H4 (cell line): ENCODE data around the gene SND1. TPM values are rescaled to one million over a fixed set of nuclear protein-coding genes. Genes with fewer than 3 reads are reported as not detected.
"Not testable (repeated sequence)": the region's sequence is repeated elsewhere in the genome, so short reads cannot be mapped to it uniquely, and the experiment has no call there.

Experiments
- DNase-seq: peaks from one replicate; pipeline ENCODE4 v3.0.0-alpha.2; 2015; ENCODE audit warnings: low spot score
- total RNA-seq: library from RNA; depleted of rRNA; stranded (reverse); fragments of >200 nt; shearing (Covaris generic); gene quantifications from 2 replicates; pipeline ENCODE4 v1.2.3, GENCODE V29; 2014

The SND1 gene
- total RNA-seq, 1 experiment from 2014 or later, result 153 TPM

DNA sequence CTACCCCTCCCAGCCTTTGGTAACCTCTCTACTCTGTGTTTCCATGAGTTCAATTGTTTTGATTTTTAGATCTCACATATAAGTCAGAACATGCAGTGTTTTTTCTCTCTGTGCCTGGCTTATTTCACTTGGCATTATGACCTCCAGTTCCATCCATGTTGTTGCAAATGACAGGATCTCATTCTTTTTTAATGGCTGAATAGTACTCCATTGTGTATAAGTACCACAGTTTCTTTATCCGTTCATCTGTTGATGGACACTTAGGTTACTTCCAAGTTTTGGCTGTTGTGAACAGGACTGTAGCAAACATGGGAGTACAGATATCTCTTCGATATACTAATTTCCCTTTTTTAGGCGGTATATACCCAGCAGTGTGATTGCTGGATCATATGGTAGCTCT, 237.7 kb downstream of the SND1 start:
- no peak for DNase-seq

DNA sequence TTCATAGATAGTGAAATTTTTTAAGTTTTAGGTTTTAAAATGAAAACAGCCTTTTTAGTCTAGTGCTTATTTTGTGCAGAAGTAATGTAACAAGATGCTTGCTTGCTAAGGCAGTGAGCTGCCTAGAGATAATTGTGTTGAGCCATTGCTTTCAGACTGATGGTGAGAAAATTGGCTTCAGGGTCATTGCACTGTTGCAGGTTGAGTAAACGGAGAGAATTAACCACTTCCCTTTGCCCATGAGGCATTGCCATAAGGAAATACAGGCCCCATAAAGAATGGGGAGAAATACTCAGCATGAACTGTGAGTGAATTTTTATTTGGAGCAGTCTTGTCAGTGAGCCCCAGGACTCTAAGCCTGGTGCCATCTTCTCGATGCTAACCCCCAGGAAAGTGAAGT, 238.7 kb downstream of the SND1 start:
- no peak for DNase-seq

DNA sequence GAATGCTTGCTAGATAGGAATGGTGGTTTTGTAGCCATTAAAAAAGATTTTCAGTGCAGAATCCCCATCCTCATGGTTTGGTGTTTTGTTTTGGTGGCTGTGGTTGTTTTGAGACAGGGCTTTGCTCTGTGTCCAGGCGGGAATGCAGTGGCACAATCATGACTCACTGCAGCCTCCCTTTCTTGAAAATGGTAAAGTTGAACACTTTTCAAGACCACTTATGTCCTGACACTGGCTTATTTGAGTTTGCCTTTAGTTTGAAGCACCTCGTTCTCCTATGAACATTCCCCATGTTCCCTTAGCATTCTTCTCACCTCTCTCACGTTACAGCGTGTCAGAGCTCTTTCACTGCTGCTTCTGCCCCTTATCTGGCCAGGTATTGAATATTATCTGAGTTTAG, 239.2 kb downstream of the SND1 start:
- no peak for DNase-seq

DNA sequence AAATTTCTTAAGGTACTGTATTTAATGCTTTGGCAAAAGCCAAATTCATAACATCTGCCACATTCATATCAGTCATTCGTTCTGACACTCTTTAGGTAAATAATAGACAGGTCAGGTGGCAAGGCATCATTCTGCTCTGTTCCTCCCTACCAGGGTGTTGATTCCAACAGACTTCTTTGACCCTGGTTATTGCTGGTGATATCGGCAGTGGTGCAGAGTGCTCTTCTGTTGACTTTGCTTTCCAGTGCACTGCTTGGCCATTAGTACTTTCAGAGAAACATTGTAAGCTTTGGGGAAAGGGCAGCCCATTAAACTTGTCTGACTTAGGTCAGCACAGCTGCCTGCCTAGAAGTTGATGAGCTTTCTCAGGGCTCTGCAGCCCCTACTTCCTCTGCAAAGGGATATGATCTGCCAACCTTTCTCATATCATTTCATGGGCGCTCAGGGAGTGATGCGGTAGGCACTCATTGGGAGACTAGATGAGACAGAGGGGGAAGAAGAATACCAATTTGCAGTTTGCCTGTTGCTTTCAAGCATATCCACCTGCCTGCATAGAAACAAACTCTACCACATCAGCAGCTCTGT, 240.0 kb downstream of the SND1 start:
- no peak for DNase-seq

DNA sequence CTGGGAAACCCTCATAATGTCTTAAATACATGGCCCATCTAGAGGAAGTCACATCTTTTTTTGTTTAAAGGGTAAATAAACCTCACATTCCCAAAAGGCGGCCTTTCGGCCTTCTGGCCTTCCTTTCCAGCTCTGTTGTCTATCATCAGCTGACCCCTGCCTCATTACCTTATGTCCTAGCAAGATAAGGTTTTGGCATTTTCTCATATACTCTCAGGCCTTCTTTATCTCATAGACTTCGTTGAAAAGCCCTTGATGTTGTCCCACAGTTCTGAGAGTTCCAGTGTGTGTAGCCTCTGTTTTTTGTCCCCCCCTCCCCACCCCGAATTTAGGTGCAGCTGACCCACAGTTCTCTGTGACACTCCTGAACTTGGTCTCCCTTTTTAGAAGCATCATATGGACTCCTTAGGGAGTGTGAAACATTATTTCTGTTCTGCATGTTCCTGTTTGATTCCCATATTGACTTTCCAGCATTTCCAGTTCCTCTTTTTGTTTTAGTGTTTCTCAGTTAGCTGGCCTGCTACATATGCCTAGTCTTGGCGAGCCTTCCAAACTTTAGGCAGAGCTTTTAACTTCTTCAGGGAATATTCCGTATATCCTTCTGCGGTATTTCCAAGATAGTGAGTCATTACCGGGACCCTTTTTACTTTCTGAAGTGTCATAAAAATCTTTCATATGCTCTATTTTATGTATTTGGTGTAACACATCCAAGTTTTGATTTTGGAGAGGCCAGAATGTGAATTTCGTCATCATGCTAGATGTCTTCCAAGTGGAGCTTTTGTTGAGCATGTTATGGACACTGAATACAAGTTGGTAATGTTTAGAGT, 240.7 kb downstream of the SND1 start:
- DNase-seq, result no peak

DNA sequence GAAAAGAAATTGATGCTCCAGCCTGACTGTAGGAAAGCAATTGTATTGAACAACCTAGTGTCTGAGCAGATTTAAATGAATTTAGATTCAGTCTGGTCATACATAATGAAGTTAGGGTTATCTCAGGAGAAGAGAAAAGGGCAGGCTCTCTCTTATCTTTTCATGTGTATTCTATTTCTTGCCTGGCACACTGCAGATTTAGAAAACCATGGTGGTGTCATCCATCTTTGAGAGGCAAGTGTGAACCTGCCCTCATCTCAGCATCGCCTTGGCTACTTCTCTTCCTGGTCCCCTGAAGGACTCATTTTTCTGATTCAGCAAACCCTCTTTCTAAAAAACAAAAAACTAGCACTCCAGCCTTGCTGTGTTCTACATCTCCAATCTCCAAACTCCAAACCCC, 241.6 kb downstream of the SND1 start:
- DNase-seq, result no peak

DNA sequence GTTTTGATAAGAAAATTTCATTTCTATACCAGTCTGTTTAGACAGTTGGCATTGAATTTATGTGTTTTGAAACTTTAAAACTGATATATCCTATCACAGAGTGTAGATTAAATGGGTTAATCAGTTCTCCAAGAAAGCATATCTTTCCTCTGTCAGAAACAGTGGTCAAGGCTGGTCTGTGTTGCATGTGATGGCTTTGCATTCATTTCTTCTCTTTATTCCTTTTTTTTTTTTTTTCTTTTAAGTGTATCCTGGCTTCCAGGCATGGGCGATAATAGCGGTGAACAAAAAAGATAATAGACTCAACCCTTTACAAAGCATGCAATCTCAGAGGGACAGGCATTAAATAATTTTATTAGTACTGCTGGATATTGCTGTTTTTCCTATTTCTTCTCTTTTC, 242.6 kb downstream of the SND1 start:
- DNase-seq, result no peak

DNA sequence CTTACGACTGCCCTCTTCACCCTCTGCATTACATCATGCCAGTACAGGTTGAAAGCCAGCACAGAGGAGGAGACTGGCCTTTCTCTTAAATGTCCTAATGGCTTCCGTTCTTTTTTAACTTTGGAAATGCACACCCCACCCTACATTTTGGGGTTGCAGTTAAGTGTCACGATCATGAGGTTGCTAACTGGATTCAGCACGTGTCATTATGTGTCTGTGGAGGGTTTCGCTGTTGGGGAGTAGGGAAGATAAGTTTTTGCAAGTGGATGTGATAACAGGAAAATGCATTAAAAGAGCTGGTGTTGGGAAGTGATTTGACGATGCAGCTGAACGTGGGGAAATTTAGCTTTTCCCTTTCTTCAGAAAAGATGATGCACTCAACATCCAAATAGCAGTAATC, 243.4 kb downstream of the SND1 start:
- DNase-seq, result no peak

DNA sequence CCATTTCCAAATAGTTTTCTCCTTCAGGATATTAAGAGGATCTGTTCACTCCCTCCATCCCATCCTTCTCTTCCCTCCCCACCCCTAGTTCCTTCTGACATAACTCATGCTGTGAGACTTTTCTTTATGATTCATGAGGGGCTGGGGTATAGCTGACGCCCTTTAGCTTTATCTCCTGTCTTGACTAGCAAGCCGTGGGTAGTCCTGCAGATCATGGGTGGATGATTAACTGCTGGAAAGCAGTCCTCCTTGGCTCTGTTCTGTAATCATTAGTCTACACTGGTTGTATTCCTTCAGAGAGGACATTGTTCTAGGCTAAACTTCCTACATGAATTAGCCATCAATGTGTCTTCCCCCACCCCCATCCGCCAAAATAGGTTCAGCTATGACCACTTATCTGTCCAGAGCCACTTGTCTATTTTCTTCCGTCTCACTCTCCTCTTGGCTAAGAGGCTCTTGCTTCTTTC, 243.9 kb downstream of the SND1 start:
- no peak for DNase-seq

DNA sequence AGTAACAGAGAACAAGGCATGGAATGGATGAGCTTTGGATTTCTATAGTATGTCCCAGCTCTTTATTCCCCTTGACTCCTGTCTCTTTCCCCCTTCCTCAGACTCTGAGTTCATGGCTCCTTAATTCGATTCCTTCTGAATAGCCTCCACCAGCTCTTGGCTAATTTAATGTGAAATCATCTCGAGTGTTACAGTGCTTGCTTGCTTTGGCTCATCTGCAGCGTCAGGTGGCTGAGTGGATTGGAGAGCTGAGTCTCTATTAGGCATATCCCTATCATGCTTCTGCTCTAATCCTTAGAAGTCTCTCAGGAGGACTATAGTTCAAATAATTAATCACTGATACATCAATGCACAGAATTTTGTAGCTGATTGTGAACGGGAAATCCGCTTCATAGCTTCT, 244.7 kb downstream of the SND1 start:
- DNase-seq, result no peak

DNA sequence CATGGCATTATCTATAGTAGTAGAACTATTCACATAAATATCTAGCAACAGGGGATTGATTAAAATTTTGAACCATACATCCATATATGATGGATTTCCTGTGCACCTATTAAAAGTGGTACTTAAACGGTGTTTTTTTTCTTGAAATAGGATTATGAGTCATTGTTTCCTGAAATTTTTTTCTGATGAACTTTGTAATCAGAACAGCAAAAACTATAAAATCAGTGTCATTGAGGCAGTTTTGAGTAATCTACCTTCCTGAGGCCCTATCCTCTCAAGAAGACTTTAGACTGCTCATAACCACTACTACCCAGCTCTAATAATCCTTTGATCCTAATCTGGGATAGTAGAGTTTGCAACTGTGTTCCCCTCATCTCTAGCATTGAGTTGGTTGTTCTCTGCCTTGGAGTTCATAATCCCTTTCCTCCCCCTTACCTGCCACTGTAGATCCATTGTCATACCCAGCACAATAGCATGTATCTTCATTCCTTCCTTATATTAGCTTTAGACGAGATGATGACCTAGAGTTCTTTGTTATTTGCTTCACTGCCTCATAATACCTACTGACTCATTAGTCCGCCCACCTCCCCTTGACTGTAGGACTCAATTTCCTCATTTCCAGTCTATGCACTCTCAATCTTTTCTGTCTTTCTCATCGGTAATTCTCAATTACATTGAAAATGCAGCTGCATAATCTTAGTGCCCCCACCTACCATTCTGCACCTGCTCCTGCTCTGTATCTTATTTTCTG, 245.9 kb downstream of the SND1 start:
- no peak for DNase-seq

DNA sequence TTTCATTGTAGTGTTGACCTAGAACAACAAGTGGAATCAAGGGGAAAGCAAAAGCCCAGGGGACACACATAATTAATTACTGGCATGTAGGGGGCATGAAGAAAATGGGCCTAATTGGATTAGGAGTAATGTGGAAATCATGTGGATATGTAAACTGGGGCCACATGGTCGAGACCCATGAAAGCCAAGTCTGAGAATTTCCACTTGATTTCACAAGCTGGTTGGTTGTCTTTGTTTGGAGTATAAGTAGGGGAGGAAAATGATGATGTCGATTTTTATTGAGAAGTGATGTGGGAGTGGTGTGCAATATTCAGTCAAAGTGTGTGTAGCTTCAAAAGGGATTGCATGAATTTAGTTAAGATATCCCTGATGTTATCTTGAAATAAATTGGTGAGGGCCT, 247.4 kb downstream of the SND1 start:
- no peak for DNase-seq

DNA sequence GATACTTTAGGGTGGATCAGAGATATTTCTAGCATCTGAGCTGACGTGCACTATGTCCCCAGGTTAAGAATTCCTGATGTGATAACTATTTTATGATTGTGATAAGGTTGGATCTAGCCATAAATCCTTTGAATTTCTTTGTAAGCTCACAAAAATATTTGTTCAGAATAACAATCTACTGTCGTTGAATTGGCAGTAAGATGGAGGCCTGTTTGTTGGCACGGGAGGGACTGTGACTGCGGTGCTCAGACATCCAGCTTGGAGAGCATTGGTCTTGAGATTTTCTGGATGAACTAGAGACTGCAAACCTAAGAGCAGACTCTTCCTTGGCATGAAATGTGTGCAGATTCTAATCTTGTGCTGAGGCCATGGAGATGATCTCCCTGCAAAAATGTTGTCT, 248.1 kb downstream of the SND1 start:
- no peak for DNase-seq

DNA sequence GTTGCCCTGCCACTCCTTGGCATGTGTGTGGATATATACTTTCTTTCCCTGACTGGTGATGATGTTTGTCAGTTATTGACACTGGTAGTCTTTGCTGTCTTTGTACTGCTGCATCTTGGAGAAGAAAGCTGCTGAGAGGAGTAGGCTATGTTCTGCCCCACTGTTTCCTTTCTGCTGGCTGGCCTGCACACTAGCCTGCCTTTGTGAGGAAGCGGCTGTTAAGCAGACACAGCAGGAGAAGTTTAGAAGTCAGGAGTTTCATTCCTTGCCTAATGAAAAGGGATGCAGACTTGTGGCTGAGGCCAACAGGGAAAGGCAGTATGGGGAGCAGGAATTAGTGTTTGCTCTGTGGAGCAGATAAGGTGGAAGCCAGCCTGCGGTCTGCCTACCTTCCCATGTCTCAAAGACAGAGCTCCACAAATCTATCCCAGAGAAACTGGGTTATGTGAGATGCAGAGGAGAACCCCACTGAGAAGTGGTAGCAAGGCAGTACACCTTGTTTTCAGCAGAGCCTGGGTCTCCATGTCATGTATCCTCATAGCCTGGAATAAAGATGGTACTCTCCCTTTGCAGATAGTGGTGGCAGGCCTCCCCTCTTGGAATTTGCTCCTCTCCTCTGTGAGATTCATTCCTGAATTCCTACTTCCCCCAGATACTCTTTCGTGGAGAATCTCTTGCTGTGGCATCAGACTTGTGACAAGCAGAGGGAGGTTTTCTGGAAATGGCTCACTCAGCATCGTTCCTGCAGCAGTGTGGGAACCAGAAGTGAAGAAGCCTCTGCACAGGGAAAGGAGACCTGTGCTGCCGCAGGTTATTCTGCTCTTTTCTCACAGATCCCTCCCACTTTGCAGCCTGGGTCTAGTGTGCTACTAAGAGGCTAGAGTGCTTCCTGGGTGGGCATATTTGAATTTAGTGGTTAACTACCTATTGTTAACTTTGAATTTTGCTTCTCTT, 249.0 kb downstream of the SND1 start:
- no peak for DNase-seq

DNA sequence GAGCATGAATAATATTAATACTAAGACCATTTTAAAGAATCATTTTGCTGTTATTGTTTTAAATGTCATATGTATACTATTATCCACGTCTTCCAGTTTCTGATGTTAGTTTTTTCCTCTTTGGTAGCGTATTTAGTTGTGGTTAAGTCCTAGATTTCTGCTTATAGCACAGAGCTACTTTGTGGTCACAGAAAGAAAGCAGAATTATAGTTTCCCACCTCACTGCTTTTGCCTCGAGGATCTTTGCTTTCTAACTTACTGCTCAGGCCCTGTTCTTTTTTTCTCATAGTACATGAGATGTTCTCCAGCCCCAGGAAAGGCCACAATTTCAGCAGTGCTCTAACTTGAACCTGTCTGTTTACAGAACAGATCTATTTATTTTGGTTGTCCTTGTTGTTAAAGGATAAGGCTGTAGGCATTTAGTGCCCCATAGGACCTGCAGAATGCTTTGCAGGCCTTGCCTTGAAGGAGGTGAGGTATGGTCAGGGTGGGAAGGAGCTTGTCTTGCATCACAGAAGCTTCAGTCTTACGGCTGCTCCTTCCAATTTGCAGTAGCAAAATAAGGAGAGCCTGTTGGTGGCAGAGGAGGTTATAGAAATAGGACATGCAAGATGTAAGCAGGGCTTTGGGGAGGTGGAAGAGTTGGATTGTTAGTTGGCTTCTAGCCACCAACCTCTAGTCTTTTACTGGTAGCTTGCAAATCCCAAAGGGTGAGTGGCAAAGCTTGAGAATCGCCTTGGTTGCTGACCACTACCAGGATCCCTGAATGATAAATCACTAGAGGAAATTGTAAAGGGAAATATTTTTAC, 250.1 kb downstream of the SND1 start:
- no peak for DNase-seq

DNA sequence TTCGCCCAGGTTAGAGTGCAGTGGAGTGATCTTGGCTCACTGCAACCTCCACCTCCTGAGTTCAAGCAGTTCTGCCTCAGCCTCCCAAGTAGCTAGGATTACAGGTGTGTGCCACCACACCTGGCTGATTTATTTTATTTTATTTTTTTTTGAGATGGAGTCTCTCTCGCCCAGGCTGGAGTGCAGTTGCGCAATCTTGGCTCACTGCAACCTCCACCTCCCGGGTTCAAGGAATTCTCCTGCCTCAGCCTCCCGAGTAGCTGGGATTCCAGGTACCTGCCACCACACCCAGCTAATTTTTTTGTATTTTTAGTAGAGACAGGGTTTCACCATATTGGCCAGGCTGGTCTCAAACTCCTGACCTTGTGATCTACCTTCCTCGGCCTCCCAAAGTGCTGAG, 250.8 kb downstream of the SND1 start:
- not testable (repeated sequence) for DNase-seq

DNA sequence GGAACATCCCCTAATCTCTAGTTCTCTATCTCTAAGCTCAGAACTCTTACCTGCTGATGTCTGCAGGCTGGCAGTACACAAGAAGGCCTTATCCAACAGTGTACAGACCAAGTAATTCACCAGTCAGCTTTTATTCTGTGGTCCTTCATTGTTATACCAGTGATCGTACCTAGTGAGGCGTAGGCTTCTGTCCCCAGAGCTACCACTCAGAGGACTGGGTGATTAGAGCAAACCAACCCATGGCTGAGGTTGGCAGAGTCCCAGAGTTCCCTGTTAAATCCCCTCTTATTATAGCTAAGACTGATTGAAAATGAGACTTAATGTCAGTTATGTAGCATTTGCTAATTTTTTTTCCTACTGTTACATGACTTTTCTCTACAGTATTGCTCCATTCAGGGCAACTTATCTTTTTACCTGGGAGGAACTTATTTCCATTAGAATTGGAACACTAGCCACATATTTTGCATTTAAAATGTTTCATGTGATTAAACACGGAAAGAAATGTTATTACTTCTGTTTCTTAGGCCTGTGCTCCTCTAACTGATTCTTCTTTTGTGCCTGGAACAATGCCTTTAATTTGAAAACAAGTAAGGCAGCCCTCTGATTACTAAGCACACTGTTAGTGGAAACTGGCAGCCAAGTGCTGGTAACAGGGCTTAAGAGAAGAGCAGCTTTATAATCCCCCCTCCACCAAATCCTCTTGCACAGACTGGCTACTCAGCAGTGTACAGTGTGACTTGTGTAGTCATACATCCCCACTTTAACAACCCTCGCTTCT, 252.1 kb downstream of the SND1 start:
- no peak for DNase-seq

DNA sequence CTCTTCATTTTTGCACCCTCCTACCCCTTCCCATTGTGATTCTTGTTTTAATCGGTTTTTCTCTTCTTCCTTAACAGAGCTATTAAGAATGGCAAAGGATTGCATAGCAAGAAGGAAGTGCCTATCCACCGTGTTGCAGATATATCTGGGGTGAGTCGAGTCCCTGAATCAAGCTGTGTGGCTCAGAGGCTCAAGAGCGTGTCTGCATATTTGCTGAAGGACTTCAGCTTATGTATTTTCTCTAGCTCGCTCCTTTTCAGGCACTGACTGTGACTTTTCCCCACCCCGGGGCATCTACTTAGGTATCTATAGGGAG, 252.6 kb downstream of the SND1 start:
- DNase-seq, result no peak

DNA sequence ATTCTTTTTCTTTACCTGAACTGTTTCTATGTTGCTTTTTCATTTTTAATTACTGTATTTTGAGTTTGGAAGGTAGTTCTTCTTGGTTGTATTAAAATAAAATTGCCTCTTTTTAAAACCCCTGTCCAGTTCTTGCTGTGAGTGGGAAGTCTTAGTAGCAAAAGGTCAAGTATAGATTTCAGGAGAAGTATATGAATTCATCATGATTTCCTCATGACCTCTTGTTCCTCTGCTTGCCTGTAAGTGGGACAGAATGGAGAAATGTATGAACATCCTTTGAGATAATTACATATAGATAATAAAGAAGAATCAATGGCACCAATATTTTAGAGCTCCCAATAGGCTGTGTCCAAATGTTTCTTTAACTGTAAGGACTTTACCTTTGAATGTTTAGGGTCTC, 253.0 kb downstream of the SND1 start:
- no peak for DNase-seq
